HepG2 (cell line): ENCODE measurements around the gene FKBP10. TPM values are rescaled to one million over a fixed set of nuclear protein-coding genes. Genes with fewer than 3 reads are reported as not detected.

Experiments used
- HNRNPLL ChIP-seq: fragments of 200-400 bp; formaldehyde crosslinking; IDR thresholded peaks from 2 replicates; pipeline ENCODE4 v1.6.1; 2017; ENCODE audit warnings: mild to moderate bottlenecking, low read depth, low read length; ENCODE audit not compliant: poor library complexity, severe bottlenecking
- SALL1 ChIP-seq: sonication (generic); formaldehyde crosslinking; IDR thresholded peaks from 2 replicates; pipeline ENCODE4 v1.8.0; 2022; ENCODE audit warnings: mild to moderate bottlenecking, missing genetic modification reagents
- THAP11 ChIP-seq: IDR thresholded peaks from 2 replicates; pipeline ENCODE4 v1.6.1; 2016; ENCODE audit warnings: missing biosample characterization, missing genetic modification reagents
- ZC3H13 ChIP-seq: sonication (generic); formaldehyde crosslinking; IDR thresholded peaks from 2 replicates; pipeline ENCODE4 v1.8.1; 2023; ENCODE audit warnings: mild to moderate bottlenecking, missing genetic modification reagents, moderate library complexity
- ZFX ChIP-seq: sonication (generic); formaldehyde crosslinking; IDR thresholded peaks from 2 replicates; pipeline ENCODE4 v1.4.0; 2020; ENCODE audit warnings: mild to moderate bottlenecking, low read depth, missing genetic modification reagents, moderate library complexity
- ZNF232 ChIP-seq: sonication (generic); formaldehyde crosslinking; IDR thresholded peaks from 2 replicates; pipeline ENCODE4 v1.4.0; 2020; ENCODE audit warnings: missing genetic modification reagents, borderline replicate concordance
- ZNF776 ChIP-seq: sonication (generic); formaldehyde crosslinking; IDR thresholded peaks from 2 replicates; pipeline ENCODE4 v1.4.0; 2020; ENCODE audit warnings: mild to moderate bottlenecking, missing genetic modification reagents
- polyA plus RNA-seq, 8 experiments: library from polyadenylated mRNA; depleted of rRNA in 3 of 8; stranded (reverse) in 7 of 8; unstranded in 1 of 8; fragments of >200 nt; fragmentation: Illumina TruSeq in 4 of 8; extraction: Trizol in 4 of 8; gene quantifications; 2 replicates each; pipeline versions ENCODE4 v1.2.1 to v1.2.3, GENCODE V29; 2011 to 2016; ENCODE audit warnings: low read depth in 4 of 8, missing spikeins in 1 of 8, mixed read lengths in 1 of 8; ENCODE audit not compliant: insufficient read depth in 1 of 8
- total RNA-seq, 5 experiments: library from RNA; depleted of rRNA; stranded (reverse); fragments of >200 nt; fragmentation: Illumina TruSeq; extraction: Trizol; gene quantifications; 2 replicates each; pipeline ENCODE4 v1.2.3, GENCODE V29; 2016; ENCODE audit warnings: low read depth in 1 of 5
- TF ChIP-seq, protein P1 (sequence below): sonication (generic); formaldehyde crosslinking; IDR thresholded peaks from 2 replicates; pipeline ENCODE4 v1.4.0; 2020; ENCODE audit warnings: missing genetic modification reagents
- TF ChIP-seq, protein P2 (sequence below): sonication (generic); formaldehyde crosslinking; IDR thresholded peaks from 2 replicates; pipeline ENCODE4 v1.5.0; 2020; ENCODE audit warnings: missing genetic modification reagents, mild to moderate bottlenecking, borderline replicate concordance
- TF ChIP-seq, protein P3 (sequence below): IDR thresholded peaks from 2 replicates; pipeline ENCODE4 v1.6.1; 2016; ENCODE audit warnings: low read depth, borderline replicate concordance
- TF ChIP-seq, protein P4 (sequence below): IDR thresholded peaks from 2 replicates; pipeline ENCODE4 v1.6.1; 2018; ENCODE audit warnings: missing genetic modification reagents
- TF ChIP-seq, protein P5 (sequence below): sonication (generic); formaldehyde crosslinking; IDR thresholded peaks from 2 replicates; pipeline ENCODE4 v1.4.0; 2020; ENCODE audit warnings: missing genetic modification reagents
- TF ChIP-seq, protein P6 (sequence below): sonication (generic); formaldehyde crosslinking; IDR thresholded peaks from 2 replicates; pipeline ENCODE4 v1.8.0; 2023; ENCODE audit warnings: mild to moderate bottlenecking, missing genetic modification reagents
- TF ChIP-seq, protein P7 (sequence below): sonication (generic); formaldehyde crosslinking; conservative IDR thresholded peaks from 2 replicates; pipeline ENCODE4 v1.4.0; 2020; ENCODE audit warnings: missing genetic modification reagents
- TF ChIP-seq, protein P8 (sequence below): sonication (generic); formaldehyde crosslinking; IDR thresholded peaks from 2 replicates; pipeline ENCODE4 v1.4.0; 2020; ENCODE audit warnings: missing genetic modification reagents
- TF ChIP-seq, protein P9 (sequence below): sonication (generic); formaldehyde crosslinking; IDR thresholded peaks from 2 replicates; pipeline ENCODE4 v1.8.0; 2022; ENCODE audit warnings: mild to moderate bottlenecking, missing genetic modification reagents; ENCODE audit not compliant: insufficient replicate concordance

The FKBP10 gene
- total and polyA plus RNA-seq, 2 of the 13 experiments (the other 11 are each of a cell fraction or from before 2014, with no cell fraction given) = 149 to 573 TPM

DNA sequence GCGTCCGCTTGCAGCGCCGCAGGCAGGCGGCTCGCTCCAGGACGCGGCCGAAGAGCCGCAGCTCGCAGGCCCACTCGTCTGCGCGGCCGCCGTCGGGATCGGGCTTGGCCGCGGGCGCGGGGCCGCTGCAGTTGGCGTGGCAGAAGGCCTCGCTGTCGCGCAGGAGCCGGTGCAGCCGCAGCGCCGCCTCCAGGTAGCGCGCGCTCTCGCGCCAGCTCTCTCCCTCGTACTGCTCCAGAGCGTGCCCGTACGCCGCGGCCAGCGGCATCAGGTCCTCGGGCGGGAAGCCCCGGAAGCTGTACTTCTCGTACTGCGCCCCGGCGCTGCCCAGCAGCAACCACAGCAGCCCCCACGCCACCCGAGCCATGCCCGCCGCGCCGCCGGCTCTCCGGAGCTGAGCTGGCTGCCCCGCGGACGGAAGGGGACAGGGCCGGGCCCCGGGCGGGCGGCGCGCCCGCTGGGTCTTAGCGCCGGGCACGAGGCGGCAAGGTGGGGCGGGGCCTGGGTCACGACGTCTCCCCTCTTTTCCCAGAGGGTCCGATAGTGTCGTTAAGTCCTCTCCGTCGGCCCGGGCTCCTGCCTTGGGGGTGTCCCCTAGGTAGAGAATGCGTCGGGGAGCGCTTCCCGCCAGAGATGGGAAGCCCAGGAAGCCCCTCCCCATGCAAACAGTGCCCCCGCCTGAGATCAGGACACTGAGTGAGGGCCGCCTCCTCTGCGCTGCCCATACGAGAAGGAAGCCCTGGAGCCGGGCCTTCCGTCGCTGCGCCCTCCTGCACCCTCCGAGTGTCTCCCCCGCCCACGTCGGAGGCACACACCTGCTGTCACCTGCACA, 1.0 kb upstream of the FKBP10 start, which contains the start of gene P3H4 (continued):
- TF ChIP-seq, protein P1, sequence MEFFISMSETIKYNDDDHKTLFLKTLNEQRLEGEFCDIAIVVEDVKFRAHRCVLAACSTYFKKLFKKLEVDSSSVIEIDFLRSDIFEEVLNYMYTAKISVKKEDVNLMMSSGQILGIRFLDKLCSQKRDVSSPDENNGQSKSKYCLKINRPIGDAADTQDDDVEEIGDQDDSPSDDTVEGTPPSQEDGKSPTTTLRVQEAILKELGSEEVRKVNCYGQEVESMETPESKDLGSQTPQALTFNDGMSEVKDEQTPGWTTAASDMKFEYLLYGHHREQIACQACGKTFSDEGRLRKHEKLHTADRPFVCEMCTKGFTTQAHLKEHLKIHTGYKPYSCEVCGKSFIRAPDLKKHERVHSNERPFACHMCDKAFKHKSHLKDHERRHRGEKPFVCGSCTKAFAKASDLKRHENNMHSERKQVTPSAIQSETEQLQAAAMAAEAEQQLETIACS (CRISPR knock-in tag) = peak; percentile 89
- peak; percentile 92 for TF ChIP-seq ZFX
- TF ChIP-seq, protein P2, sequence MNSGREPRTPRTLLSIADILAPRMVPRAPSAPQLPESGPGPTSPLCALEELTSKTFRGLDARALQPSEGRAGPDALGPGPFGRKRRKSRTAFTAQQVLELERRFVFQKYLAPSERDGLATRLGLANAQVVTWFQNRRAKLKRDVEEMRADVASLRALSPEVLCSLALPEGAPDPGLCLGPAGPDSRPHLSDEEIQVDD (CRISPR knock-in tag) = peak; percentile 96; the same call in 1 of the 2 replicates
- TF ChIP-seq, protein P3, sequence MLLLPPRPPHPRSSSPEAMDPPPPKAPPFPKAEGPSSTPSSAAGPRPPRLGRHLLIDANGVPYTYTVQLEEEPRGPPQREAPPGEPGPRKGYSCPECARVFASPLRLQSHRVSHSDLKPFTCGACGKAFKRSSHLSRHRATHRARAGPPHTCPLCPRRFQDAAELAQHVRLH (CRISPR knock-in tag) = peak; percentile 78; the same call in 1 of the 2 replicates
- TF ChIP-seq, protein P4, sequence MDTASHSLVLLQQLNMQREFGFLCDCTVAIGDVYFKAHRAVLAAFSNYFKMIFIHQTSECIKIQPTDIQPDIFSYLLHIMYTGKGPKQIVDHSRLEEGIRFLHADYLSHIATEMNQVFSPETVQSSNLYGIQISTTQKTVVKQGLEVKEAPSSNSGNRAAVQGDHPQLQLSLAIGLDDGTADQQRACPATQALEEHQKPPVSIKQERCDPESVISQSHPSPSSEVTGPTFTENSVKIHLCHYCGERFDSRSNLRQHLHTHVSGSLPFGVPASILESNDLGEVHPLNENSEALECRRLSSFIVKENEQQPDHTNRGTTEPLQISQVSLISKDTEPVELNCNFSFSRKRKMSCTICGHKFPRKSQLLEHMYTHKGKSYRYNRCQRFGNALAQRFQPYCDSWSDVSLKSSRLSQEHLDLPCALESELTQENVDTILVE (CRISPR knock-in tag) = no peak
- TF ChIP-seq, protein P5, sequence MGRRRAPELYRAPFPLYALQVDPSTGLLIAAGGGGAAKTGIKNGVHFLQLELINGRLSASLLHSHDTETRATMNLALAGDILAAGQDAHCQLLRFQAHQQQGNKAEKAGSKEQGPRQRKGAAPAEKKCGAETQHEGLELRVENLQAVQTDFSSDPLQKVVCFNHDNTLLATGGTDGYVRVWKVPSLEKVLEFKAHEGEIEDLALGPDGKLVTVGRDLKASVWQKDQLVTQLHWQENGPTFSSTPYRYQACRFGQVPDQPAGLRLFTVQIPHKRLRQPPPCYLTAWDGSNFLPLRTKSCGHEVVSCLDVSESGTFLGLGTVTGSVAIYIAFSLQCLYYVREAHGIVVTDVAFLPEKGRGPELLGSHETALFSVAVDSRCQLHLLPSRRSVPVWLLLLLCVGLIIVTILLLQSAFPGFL = peak; percentile 42; the same call in 1 of the 2 replicates
- TF ChIP-seq SALL1 (CRISPR knock-in tag) = peak; percentile 85
- TF ChIP-seq, protein P6, sequence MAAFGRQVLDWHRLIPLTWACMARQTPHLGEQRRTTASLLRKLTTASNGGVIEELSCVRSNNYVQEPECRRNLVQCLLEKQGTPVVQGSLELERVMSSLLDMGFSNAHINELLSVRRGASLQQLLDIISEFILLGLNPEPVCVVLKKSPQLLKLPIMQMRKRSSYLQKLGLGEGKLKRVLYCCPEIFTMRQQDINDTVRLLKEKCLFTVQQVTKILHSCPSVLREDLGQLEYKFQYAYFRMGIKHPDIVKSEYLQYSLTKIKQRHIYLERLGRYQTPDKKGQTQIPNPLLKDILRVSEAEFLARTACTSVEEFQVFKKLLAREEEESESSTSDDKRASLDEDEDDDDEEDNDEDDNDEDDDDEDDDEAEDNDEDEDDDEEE = peak; percentile 56
- TF ChIP-seq ZNF776 (CRISPR knock-in tag) = peak; percentile 96; the same call in 1 of the 2 replicates
- TF ChIP-seq, protein P7, sequence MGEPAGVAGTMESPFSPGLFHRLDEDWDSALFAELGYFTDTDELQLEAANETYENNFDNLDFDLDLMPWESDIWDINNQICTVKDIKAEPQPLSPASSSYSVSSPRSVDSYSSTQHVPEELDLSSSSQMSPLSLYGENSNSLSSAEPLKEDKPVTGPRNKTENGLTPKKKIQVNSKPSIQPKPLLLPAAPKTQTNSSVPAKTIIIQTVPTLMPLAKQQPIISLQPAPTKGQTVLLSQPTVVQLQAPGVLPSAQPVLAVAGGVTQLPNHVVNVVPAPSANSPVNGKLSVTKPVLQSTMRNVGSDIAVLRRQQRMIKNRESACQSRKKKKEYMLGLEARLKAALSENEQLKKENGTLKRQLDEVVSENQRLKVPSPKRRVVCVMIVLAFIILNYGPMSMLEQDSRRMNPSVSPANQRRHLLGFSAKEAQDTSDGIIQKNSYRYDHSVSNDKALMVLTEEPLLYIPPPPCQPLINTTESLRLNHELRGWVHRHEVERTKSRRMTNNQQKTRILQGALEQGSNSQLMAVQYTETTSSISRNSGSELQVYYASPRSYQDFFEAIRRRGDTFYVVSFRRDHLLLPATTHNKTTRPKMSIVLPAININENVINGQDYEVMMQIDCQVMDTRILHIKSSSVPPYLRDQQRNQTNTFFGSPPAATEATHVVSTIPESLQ = 0 out of 2 replicates have a peak, but pooled peaks have one; percentile 6
- TF ChIP-seq HNRNPLL = peak; percentile 76
- TF ChIP-seq, protein P8, sequence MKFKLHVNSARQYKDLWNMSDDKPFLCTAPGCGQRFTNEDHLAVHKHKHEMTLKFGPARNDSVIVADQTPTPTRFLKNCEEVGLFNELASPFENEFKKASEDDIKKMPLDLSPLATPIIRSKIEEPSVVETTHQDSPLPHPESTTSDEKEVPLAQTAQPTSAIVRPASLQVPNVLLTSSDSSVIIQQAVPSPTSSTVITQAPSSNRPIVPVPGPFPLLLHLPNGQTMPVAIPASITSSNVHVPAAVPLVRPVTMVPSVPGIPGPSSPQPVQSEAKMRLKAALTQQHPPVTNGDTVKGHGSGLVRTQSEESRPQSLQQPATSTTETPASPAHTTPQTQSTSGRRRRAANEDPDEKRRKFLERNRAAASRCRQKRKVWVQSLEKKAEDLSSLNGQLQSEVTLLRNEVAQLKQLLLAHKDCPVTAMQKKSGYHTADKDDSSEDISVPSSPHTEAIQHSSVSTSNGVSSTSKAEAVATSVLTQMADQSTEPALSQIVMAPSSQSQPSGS (CRISPR knock-in tag) = 0 out of 2 replicates have a peak, but pooled peaks have one; percentile 38
- TF ChIP-seq, protein P9, sequence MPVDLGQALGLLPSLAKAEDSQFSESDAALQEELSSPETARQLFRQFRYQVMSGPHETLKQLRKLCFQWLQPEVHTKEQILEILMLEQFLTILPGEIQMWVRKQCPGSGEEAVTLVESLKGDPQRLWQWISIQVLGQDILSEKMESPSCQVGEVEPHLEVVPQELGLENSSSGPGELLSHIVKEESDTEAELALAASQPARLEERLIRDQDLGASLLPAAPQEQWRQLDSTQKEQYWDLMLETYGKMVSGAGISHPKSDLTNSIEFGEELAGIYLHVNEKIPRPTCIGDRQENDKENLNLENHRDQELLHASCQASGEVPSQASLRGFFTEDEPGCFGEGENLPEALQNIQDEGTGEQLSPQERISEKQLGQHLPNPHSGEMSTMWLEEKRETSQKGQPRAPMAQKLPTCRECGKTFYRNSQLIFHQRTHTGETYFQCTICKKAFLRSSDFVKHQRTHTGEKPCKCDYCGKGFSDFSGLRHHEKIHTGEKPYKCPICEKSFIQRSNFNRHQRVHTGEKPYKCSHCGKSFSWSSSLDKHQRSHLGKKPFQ (CRISPR knock-in tag) = peak; percentile 2
- peak; percentile 96 for TF ChIP-seq ZNF232 (CRISPR knock-in tag)
- TF ChIP-seq THAP11 = peak; percentile 47; the same call in 1 of the 2 replicates
- peak; percentile 13; the same call in 1 of the 2 replicates for TF ChIP-seq ZC3H13 (CRISPR knock-in tag)
